ENCODE results near the gene RGS7. TPM values are rescaled to one million over a fixed set of nuclear protein-coding genes. Genes with fewer than 3 reads are reported as not detected.

Gene RGS7
- polyA plus RNA-seq, 1 donor from 2014 or later, result 24.2 TPM

GRCh38 chr1:240808381-240808780 is 548.6 kb downstream of the RGS7 start:
- Histone ChIP-seq H3K79me2 (replicated peaks; ENCODE audit: insufficient read depth, low read length) (no peaks in the 10 kb centered on the region), H4K20me1 (ENCODE audit: insufficient read depth) (no peaks in the 10 kb centered on the region), H3K9ac (ENCODE audit: low read length) (no peak overlapping the region), H2AFZ (ENCODE audit: low read depth, low read length) (no peak overlapping the region), H3K9me2 (ENCODE audit: insufficient read depth, low read length) (no peaks in the 10 kb centered on the region), H3F3A (ENCODE audit: insufficient read depth, low read length, poor library complexity, severe bottlenecking) (no peaks in the 10 kb centered on the region), H3K27ac (ENCODE audit: low read length) (no peak overlapping the region), H3K9me3 (ENCODE audit: low read length) (no peaks in the 10 kb centered on the region), H3K4me3 (ENCODE audit: low read length) (no peak overlapping the region), H3K4me2 (ENCODE audit: low read length) (no peak overlapping the region), H3K27me3 (ENCODE audit: insufficient read depth, low read depth, low read length) (no peaks in the 10 kb centered on the region), H3K36me3 (ENCODE audit: insufficient read depth, low read length) (no peaks in the 10 kb centered on the region)
- TF ChIP-seq SMC3 (conservative IDR thresholded peaks at IDR 0.05; ENCODE audit: poor library complexity), result no peak
- no peak for TF ChIP-seq EZH2 (IDR thresholded peaks at IDR 0.05; ENCODE audit: borderline replicate concordance, insufficient read depth, low read length, poor library complexity, severe bottlenecking)
- TF ChIP-seq CTCF (IDR thresholded peaks at IDR 0.05; ENCODE audit: poor library complexity, severe bottlenecking), result no peak
- TF ChIP-seq TAF1 (IDR thresholded peaks at IDR 0.05; ENCODE audit: low read depth), result no peak
- TF ChIP-seq RAD21 (conservative IDR thresholded peaks at IDR 0.05), result no peak
- TF ChIP-seq POLR2AphosphoS5 (IDR thresholded peaks at IDR 0.05), result no peak
- TF ChIP-seq EP300 (conservative IDR thresholded peaks at IDR 0.05; ENCODE audit: poor library complexity, severe bottlenecking), result no peak
- no peak for TF ChIP-seq MXI1 (conservative IDR thresholded peaks at IDR 0.05; ENCODE audit: poor library complexity, severe bottlenecking)
- no peak for TF ChIP-seq REST (IDR thresholded peaks at IDR 0.05; ENCODE audit: borderline replicate concordance)

- Histone ChIP-seq H3F3A (ENCODE audit: insufficient read depth, low read length, poor library complexity, severe bottlenecking) (no peaks in the 10 kb centered on the region), H3K27me3 (ENCODE audit: insufficient read depth, low read depth, low read length) (no peaks in the 10 kb centered on the region), H3K9me2 (ENCODE audit: insufficient read depth, low read length) (no peaks in the 10 kb centered on the region), H3K4me3 (ENCODE audit: low read length) (no peak overlapping the region), H4K20me1 (ENCODE audit: insufficient read depth) (no peaks in the 10 kb centered on the region), H3K9ac (ENCODE audit: low read length) (no peak overlapping the region), H3K27ac (ENCODE audit: low read length) (no peak overlapping the region), H3K4me2 (ENCODE audit: low read length) (no peak overlapping the region), H2AFZ (ENCODE audit: low read depth, low read length) (no peak overlapping the region), H3K79me2 (replicated peaks; ENCODE audit: insufficient read depth, low read length) (no peaks in the 10 kb centered on the region), H3K9me3 (ENCODE audit: low read length) (no peaks in the 10 kb centered on the region), H3K36me3 (ENCODE audit: insufficient read depth, low read length) (no peaks in the 10 kb centered on the region)
- TF ChIP-seq RAD21 (conservative IDR thresholded peaks at IDR 0.05), result no peak
- no peak for TF ChIP-seq TAF1 (IDR thresholded peaks at IDR 0.05; ENCODE audit: low read depth)
- no peak for TF ChIP-seq MXI1 (conservative IDR thresholded peaks at IDR 0.05; ENCODE audit: poor library complexity, severe bottlenecking)
- TF ChIP-seq POLR2AphosphoS5 (IDR thresholded peaks at IDR 0.05), result no peak
- no peak for TF ChIP-seq REST (IDR thresholded peaks at IDR 0.05; ENCODE audit: borderline replicate concordance)
- TF ChIP-seq SMC3 (conservative IDR thresholded peaks at IDR 0.05; ENCODE audit: poor library complexity), result no peak
- no peak for TF ChIP-seq CTCF (IDR thresholded peaks at IDR 0.05; ENCODE audit: poor library complexity, severe bottlenecking)
- no peak for TF ChIP-seq EP300 (conservative IDR thresholded peaks at IDR 0.05; ENCODE audit: poor library complexity, severe bottlenecking)
- no peak for TF ChIP-seq EZH2 (IDR thresholded peaks at IDR 0.05; ENCODE audit: borderline replicate concordance, insufficient read depth, low read length, poor library complexity, severe bottlenecking)
These were observed 550.7 kb downstream of the RGS7 start for GRCh38 chr1:240806200-240806745.
